GM21423 (cell line): Measurements from ENCODE around the gene OR2V1.
"Not testable (repeated sequence)": the region's sequence is repeated elsewhere in the genome, so short reads cannot be mapped to it uniquely, and the experiment has no call there.

Experiments used
- ATAC-seq: cut with Tn5 transposase; IDR thresholded peaks from one replicate; pipeline ENCODE4 v1.9.1; 2021; ENCODE audit warnings: mild to moderate bottlenecking, moderate library complexity; ENCODE audit not compliant: unreplicated experiment

Gene OR2V1

DNA sequence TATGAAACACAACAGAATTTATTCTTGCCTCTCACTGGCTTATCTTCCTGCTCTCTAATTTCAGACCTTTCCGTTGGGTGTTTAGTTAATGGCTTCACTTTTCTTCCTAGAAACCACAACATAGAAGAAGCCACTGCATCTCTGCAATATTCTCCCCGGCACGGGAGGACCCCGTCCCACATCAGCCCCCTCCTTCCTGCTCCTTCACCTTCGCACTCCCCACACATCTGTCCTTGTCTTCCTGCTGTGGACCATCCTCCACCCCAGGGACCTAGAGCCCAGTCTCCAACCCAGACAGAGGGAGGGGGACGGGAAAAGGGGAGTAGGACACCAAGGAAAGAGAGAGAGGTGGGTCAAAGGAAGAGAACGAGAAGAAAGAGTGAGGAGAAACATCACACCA is 1.4 kb downstream of the OR2V1 start:
- no peak for ATAC-seq

DNA sequence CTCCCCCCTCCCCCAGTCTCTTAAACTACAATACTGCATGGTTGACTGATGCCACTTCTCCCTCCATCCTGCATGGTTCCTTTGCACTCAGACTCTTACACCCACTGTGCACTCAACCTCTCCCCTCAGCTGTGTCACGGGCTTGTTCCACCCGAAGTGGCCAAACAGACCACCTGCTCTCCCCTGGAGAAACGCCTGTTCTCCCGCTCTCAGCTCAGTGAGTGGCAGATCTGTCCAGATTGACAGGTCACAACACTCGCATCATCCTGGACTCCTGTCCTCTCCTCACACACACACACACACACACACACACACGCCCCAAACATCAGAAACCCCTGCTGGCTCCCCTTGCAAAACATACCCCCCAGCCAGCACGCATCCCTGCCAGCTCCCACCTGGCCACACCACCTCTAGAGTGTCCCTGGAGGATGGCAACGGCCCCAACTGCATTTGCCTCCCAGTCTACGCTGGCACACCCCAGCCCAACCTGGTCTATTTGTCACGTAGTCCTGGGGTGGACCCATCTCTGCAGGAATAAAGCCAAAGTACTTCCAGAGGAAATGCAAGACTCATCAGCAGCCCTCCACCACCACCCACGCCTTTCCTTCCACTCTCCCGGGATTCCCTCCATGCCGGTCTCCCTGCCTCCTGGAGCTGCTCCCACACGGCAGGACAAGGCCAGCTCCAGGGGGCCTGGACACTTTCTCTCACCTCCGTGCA is 2.9 kb downstream of the OR2V1 start:
- no peak for ATAC-seq

DNA sequence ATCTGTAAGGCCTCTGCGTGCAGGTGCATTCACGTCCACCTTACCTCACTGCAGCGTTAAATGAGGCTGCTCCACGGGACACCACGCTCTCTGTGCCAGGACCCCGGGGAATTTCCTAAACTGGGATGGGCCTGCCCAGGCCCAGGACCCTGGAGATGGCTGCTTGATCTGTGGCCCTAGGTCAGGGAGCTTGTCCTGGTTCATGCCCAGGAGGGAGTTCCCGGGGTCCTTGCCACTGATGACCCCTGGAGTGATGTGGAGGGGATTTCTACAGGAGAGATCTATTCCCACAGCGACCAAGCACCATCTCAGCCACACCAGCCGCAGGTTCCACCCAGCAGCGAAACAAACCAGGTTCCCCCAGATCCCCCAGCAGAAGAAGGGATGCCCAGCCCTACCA is 3.5 kb downstream of the OR2V1 start:
- no peak for ATAC-seq

DNA sequence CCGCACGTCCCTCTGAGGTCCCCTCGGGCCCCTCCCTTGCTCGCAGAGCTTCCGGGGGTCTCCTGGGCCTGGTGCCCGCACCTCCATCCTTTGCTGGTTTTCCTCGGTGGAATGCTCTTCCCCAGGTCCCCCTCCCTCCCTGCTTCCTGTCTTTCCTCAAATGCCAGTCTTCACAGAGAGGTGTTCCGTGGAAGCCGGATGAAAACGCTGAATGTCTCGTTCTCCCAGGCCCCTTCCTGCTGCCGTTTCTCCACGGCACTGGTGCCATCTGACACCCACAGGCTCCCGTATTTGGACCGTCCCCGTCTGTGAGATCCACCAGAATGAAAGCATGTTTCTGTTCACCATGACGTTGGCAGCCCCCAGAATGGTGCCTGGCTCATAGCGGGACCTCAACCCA is 4.1 kb downstream of the OR2V1 start:
- ATAC-seq: no peak

DNA sequence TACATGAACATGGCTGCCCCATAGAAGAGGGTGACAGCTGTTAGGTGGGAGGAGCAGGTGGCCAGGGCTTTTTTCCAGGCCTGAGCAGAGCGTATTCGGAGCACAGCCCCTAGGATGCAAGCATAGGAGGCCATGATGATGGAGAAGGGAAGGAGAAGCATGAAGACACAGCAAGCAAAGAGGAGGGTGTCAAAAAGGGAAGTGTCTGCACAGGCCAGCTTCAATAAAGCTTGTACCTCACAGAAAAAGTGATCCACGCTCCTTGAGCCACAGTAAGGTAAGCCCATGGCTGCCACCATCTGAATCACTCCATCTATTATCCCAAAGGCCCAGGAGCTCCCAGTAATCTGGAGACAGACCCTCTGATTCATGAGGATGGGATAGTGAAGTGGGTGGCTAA is 6.4 kb downstream of the OR2V1 start:
- no peak for ATAC-seq

DNA sequence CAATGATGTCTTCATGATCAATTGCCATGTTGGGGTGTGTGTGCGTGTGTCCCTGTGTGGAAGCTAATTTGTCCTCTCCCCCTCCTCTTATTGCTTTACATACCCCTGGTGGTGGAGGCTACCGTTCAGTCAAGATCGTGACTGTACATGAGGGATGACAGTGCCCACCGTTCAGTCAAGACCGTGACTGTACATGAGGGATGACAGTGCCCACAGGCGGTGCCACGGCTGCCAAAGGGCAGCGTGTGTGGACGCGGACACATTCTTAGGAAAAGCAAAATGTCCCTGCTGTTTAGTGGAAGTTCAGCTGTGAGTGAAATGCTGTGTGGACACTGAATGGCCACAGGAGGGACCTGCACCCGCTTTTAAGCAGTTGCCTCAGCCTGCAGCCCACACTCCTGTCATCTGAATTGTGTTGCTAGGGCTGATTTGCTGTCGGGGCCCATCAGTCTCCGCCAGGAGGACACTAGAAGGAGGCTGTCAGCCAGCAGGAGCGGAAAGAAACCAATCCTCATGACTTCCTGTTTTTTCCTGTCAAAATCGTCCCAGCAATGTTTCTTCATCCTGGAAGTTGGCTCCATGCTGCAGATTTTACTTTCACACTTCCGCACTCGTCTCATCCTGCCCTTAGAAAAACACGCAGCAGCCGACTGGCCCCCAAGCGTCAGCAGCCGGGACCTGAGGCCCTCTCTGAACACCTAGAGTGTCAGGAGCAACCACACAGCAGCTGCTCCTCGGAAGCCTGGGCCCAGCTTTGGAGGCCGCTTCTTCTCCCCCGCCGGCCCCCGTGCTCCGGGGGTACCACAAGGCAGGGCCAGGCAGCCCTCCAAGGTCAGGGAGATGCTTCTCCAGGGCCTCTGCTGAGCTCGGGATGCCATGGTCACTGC is 9.1 kb downstream of the OR2V1 start:
- no peak for ATAC-seq

DNA sequence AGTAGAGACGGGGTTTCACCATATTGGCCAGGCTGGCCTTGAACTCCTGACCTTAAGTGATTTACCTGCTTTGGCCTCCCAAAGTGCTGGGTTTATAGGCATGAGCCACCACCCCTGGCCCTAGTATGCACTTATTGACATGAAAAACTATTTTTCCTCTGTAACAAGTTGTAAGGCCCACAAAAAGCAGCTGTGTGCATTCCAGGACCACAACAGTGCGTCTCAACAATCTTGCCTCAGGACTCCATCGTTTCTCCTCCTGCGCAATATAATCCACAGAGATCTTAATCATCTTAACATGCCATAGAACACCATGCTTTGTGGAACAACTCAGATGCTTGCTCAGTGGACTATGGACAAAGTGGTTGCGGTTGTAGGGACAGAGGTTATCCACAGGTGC is 10.2 kb downstream of the OR2V1 start:
- no peak for ATAC-seq

DNA sequence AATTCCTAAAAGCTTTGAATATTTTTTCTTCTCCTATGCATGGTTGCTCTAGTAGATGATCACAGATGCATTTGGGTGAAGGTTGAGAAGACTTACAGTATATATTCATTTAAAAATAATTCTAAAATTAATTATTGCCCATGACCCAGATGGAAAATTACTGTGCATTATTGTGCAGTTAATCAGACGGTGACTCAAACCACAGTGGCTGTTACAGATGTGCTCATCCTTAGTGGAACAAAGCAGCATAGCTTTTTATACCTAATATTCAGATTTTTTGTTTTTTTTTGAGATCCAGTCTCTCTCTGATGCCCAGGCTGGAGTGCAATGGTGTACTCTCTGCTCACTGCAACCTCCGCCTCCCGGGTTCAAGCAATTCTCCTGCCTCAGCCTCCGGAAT is 10.7 kb downstream of the OR2V1 start:
- ATAC-seq: no peak

DNA sequence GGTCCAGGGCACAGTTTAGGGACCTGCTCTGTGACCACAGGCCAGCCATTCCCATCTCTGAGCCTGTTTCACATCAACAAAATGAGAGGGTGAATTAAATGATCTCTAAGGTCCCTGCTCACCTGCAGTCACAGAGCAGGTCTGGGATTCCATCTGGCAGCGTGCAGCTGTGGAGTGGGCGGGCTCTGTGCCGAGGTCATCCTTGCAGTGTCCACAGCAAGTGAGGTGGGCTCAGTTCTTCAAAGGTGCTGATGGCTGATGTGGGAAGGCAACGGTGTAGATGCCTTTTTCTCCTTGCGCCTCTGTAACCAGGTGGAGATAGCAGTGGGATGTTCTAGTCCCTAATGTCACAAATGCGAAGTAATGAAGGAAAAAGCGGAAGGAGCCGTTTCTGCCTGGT is 11.9 kb downstream of the OR2V1 start:
- no peak for ATAC-seq

DNA sequence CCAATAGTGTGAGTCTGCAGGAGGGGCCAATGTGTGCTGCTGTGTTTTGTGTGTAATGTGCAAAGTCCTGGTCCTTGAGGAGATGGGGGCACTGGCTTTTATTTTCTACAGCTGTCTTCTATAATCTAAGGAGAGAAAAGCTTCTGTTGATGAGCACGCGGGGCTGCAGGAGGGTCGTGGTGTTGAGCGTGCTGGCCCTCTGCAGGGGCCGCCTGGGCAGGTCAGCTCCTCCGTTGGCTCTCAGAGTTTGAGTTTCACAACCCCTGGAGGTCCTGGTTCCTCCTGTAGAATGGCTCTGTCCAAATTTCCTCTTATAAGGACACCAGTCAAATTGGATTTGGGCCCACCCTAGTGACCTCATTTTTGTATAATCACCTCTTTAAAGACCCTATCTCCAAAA is 12.6 kb downstream of the OR2V1 start:
- no peak for ATAC-seq

DNA sequence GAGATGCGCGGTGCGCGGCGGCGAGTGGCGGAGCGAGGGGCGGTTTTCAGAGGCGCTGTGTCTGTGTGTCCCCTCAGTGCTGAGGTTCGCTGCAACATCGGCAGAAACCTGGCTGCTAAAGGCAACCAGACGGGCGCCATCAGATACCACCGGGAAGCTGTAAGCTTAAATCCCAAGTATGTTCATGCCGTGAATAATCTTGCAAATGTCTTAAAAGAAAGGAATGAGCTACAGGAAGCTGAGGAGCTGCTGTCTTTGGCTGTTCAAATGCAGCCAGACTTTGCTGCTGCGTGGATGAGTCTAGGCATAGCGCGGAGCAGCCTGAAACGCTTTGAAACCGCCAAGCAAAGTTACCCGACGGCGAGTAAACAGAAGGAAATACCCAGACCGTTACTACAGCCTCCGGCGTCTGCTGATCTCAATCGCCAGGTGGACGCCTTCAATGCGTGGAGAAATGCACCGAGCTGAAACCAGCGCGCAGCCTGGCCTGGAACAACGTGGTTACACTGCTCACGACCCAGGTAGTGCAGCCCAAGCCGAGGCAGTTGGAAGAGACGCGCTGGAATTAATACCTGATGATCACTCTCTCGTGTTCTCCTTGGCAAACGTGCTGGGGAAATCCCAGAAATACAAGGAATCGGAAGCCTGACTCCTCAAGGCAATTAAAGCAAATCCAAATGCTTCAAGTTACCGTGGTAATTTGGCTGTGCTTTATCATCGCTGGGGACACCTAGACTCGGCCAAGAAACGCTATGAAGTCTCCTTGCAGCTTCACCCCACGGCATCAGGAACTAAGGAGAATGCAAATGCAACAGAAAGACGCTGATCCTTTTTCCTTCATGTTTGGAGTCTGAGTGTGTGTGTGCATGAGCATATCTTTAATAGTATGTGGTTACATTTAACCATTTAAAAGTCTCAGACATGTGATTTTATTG is 15.9 kb downstream of the OR2V1 start:
- ATAC-seq: no peak

DNA sequence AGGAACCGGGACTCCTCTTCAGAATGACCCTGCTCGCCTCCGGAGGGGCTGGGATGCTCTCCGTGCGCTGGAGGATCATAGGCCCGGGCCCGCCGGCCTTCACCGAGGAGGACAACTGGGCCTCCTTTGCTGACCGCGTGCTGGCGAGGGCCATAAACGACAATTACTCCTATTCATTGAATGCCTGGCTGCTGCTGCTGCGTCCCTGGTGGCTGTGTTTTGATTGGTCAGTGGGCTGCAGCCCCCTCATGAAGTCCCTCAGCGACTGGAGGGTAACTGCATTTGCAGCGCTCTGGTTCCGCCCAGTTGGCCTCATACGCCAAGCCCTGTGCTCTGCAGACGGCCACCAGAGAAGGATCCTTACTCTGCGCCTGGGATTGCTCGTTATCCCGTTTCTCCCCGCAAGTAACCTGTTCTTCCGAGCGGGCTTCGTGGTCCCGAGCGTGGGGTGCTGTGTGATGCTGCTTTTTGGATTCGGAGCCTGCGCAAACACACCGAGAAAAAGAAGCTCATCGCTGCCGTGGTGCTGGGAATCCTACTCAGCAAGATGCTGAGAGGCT is 16.6 kb downstream of the OR2V1 start:
- ATAC-seq: no peak

DNA sequence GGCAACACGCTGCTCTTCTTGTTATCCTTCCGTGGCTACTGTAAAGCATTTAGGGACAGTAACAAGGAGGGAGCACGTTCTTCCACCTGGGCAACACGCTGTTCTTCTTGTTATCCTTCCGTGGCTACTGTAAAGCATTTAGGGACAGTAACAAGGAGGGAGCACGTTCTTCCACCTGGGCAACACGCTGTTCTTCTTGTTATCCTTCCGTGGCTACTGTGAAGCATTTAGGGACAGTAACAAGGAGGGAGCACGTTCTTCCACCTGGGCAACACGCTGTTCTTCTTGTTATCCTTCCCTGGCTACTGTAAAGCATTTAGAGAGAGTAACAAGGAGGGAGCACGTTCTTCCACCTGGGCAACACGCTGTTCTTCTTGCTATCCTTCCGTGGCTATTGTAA is 17.4 kb downstream of the OR2V1 start:
- not testable (repeated sequence) for ATAC-seq

DNA sequence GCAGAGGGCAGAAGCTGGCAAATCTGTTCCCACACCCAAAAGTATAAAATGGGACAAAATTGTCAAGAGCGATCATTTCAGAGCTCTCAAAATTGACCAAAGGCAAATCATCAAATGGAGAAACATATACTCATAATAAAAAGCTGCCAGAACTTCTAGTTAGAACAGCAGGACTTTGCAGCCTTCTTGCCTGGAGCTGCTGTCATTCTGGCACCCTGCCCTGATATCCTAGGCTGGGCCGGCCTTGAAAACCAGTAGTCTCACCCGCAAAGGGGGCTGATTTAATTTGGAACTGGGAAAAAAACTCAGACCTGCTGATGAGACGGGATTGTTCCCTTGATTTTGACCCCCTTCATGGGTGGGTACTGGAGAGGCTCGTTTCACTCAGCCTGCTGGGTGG is 18.5 kb downstream of the OR2V1 start:
- no peak for ATAC-seq

DNA sequence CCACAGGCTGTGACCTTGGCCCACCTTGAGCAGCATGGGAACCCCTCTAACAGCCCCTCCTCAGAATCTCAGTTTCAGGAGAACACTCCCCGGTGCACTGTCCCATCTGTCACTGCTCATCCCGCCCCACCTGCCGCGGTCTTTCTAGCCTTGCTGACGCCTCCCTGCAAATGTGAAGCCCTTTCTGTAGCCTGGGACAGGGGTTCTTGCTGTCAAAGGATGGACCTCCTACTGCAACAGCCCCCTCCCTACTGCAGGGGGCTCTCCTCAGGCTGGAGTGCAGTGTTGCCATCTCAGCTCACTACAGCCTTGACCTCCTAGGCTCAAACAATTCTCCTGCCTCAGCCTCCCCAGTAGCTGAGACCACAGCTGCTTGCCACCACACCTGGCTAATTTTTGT is 20.0 kb downstream of the OR2V1 start:
- no peak for ATAC-seq

DNA sequence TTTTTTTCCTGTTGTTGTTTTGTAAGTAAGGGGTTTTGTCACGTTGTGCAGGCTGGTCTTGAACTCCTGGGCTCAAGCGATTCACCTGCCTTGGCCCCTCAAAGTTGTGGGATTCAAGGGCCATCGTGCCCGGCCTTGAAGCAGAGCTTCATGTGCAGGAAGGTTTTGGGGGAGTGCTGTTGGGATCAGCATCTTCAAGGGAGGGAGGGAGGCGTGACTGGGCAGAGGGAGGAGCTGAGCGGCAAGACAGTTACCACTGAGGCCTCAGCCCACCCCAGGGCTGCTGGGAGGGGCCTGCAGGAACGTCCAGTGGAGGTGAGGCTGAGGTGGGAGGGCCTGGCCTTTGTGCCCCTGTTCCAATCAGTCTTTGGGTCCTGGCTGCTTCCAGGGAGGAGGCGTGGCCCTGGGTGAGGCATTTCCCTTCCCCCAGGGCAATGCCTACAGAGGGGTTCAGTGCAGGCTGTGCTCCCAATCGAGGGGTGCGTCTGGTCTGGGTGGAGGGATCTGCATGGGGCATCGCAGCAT is 21.4 kb downstream of the OR2V1 start:
- ATAC-seq: no peak

DNA sequence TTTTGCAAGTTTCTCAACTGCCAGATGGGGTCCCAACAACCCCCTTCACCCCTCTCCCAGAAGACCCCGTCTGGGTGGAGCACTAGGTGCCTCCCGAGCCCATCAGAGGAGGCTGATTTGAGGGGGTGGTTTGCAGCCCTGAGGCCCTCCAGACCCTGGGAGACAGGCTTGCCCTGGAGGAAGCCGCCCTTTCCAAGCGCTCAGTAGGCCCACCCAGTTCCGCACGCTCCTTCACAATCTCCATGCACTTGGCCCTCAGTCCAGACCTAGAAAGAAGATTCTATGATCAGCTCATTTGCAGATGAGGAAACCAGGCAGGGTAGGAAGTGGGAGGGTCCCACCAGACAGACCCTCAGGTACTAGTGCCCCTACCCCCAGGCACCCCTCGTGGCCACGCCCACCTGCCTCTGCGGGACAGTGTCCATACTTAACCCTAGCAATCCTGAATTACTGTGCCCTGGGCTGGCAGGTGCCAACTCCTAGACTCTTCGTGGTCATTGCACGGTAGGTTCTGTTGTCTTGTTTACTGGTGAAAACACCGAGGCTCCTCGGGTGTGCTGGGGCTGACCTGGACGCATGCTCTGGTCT is 22.3 kb downstream of the OR2V1 start:
- ATAC-seq: no peak

DNA sequence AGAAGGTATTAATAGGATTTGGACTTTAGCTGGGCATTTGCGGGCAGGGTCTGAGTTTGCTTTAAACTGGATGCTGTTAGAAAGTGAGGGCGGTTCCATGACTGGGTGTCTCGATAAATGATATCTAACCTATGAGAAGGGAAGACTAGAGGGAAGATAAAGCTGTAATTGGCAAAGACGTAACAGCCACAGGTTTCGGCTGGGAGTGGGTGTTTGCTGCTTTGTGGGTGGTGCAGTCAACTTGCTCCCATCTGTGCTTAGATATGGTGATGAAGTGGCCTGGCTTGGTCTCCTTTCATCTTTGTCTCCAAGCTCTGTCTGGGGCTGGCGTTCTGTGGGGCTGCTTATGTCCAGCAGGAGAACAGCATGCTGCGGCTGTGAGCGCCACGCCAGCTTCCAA is 23.3 kb downstream of the OR2V1 start:
- ATAC-seq: no peak

DNA sequence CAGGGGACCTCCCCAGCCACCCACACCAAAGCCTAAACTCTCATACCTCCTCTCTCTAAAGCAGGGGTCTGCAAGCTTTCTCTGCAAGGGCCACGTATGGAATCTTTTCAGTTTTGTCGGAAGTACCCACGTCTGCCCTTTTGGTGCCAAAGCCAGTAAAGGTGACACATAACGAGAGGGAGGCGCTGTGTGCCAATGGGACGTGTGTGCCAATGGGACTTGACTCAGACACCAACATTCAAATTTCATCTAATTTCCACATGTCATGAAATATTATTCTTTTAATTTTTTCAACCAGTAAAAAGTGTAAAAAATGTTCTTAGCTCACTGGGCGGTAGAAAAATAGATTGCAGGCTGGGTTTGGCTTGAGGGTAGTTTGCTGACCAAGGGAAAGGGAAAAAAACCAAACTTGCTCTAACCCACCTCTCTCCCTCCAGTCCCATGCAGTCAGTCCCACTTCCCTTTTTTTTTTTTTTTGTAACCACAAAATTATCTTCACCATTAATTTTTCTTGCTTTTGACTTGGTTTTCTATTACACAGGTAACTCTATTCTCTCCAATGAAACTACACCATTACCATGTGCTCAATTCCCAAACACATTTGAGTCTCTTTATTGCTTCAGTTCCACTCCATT is 25.5 kb downstream of the OR2V1 start:
- no peak for ATAC-seq
